ENCODE data around the gene GRAMD2B. TPM values are rescaled to one million over a fixed set of nuclear protein-coding genes. Genes with fewer than 3 reads are reported as not detected.
"Not testable (repeated sequence)": the region's sequence is repeated elsewhere in the genome, so short reads cannot be mapped to it uniquely, and the experiment has no call there.

GRAMD2B gene
- total RNA-seq, 1 experiment from 2014 or later = 11.1 TPM

- BruUV-seq (replicated peaks) = no TSS peak
- Mint-ChIP-seq H3K36me3 (ENCODE audit: insufficient read depth, unreplicated experiment) (peaks cover 33% of the 10 kb centered on the region), H3K4me1 (ENCODE audit: insufficient read depth, unreplicated experiment) (no peaks in the 10 kb centered on the region), H3K27ac (ENCODE audit: low read depth, unreplicated experiment) (no peak overlapping the region), H3K9me3 (ENCODE audit: unreplicated experiment) (no peaks in the 10 kb centered on the region), H3K27me3 (ENCODE audit: insufficient read depth, unreplicated experiment) (no peaks in the 10 kb centered on the region), H3K4me3 (ENCODE audit: unreplicated experiment) (no peak overlapping the region)
- intact Hi-C loops (cut with micrococcal nuclease) = no loop called here
- ChIA-PET CTCF (interaction anchor here (1.4 kb wide), 1 partner anchor 111 kb away, joined by 3 read pairs; no protein-coding TSS in a partner anchor), POLR2A (interaction anchor here (1.2 kb wide), 1 partner anchor 8 kb away, joined by 3 read pairs; no protein-coding TSS in a partner anchor)
- no peak for DNase-seq (ENCODE audit: unreplicated experiment)
- TF ChIP-seq CTCF (IDR thresholded peaks at IDR 0.05; ENCODE audit: unreplicated experiment) = no peak
Observed at GRCh38 chr5:126464959-126465358, 41.8 kb downstream of the GRAMD2B start.

GRCh38 chr5:126468091-126468490 lies 44.9 kb downstream of the GRAMD2B start:
- BruUV-seq (replicated peaks) = no TSS peak
- Mint-ChIP-seq H3K36me3 (ENCODE audit: insufficient read depth, unreplicated experiment) (peaks cover 43% of the 10 kb centered on the region), H3K4me1 (ENCODE audit: insufficient read depth, unreplicated experiment) (peaks cover 25% of the 10 kb centered on the region), H3K9me3 (ENCODE audit: unreplicated experiment) (no peaks in the 10 kb centered on the region), H3K4me3 (ENCODE audit: unreplicated experiment) (no peak overlapping the region), H3K27ac (ENCODE audit: low read depth, unreplicated experiment) (no peak overlapping the region), H3K27me3 (ENCODE audit: insufficient read depth, unreplicated experiment) (no peaks in the 10 kb centered on the region)
- ChIA-PET CTCF (interaction anchor here (1.0 kb wide), 1 partner anchor 24 kb away, joined by 3 read pairs; no protein-coding TSS in a partner anchor), POLR2A (interaction anchor here (0.9 to 2.1 kb wide), 4 partner anchors 13 to 46 kb away, joined by 3 to 9 read pairs (median 4); no protein-coding TSS in a partner anchor)
- intact Hi-C loops (cut with micrococcal nuclease) = no loop called here
- no peak for TF ChIP-seq CTCF (IDR thresholded peaks at IDR 0.05; ENCODE audit: unreplicated experiment)
- no peak for DNase-seq (ENCODE audit: unreplicated experiment)

GRCh38 chr5:126469536-126470316 lies 46.5 kb downstream of the GRAMD2B start:
- peaks cover 39% of the 10 kb centered on the region for H3K36me3 Mint-ChIP-seq (ENCODE audit: insufficient read depth, unreplicated experiment)
- H3K27ac Mint-ChIP-seq (ENCODE audit: low read depth, unreplicated experiment) = peak overlapping the region; percentile 92
- ChIA-PET POLR2A (interaction anchor here (1.0 to 4.2 kb wide), 6 partner anchors 18 to 49 kb away, joined by 4 to 14 read pairs (median 7); partner anchors contain the start of gene GRAMD2B), CTCF (interaction anchor here (0.6 to 1.4 kb wide), 2 partner anchors 30 to 123 kb away, joined by 3 to 4 read pairs; no protein-coding TSS in a partner anchor)
- no peak overlapping the region for H3K4me3 Mint-ChIP-seq (ENCODE audit: unreplicated experiment)
- DNase-seq (ENCODE audit: unreplicated experiment) = no peak
- TF ChIP-seq CTCF (IDR thresholded peaks at IDR 0.05; ENCODE audit: unreplicated experiment) = no peak
- H3K9me3 Mint-ChIP-seq (ENCODE audit: unreplicated experiment) = no peaks in the 10 kb centered on the region
- H3K27me3 Mint-ChIP-seq (ENCODE audit: insufficient read depth, unreplicated experiment) = no peaks in the 10 kb centered on the region
- H3K4me1 Mint-ChIP-seq (ENCODE audit: insufficient read depth, unreplicated experiment) = peaks cover 25% of the 10 kb centered on the region
- no TSS peak for BruUV-seq (replicated peaks)
- intact Hi-C loops (cut with micrococcal nuclease) = no loop called here

GRCh38 chr5:126470529-126470928 lies 47.3 kb downstream of the GRAMD2B start:
- BruUV-seq (replicated peaks); intact Hi-C loops (cut with micrococcal nuclease); H3K9me3 Mint-ChIP-seq (ENCODE audit: unreplicated experiment); H3K27me3 Mint-ChIP-seq (ENCODE audit: insufficient read depth, unreplicated experiment); H3K4me3 Mint-ChIP-seq (ENCODE audit: unreplicated experiment): not testable (repeated sequence)
- H3K27ac Mint-ChIP-seq (ENCODE audit: low read depth, unreplicated experiment) = peak overlapping the region; percentile 92
- H3K36me3 Mint-ChIP-seq (ENCODE audit: insufficient read depth, unreplicated experiment) = peaks cover 45% of the 10 kb centered on the region
- ChIA-PET POLR2A (interaction anchor here (0.5 to 4.2 kb wide), 10 partner anchors 9 to 942 kb away, joined by 3 to 14 read pairs (median 4); partner anchors contain the start of gene GRAMD2B), CTCF (interaction anchor here (0.6 to 1.1 kb wide), 4 partner anchors 9 to 131 kb away, joined by 3 to 4 read pairs (median 3); no protein-coding TSS in a partner anchor)
- DNase-seq (ENCODE audit: unreplicated experiment) = peak; percentile 40
- H3K4me1 Mint-ChIP-seq (ENCODE audit: insufficient read depth, unreplicated experiment) = peaks cover 25% of the 10 kb centered on the region
